Effector memory CD8-positive, alpha-beta T cell (primary cell): Measurements from ENCODE around the gene GNG13.
"Not testable (repeated sequence)": the region's sequence is repeated elsewhere in the genome, so short reads cannot be mapped to it uniquely, and the experiment has no call there.

Source experiments
- ATAC-seq: fragments of 150-1000 bp; cut with Tn5 transposase; replicated peaks from 2 replicates; pipeline ENCODE4 v1.10.0; 2021; ENCODE audit warnings: mild to moderate bottlenecking, moderate library complexity
- DNase-seq, 3 experiments: peaks; one replicate each; pipeline ENCODE4 v3.0.0; 2021
- H3K27ac Mint-ChIP-seq, 2 donors: one replicate each; pipeline ENCODE4 v1.8.0; 2022; ENCODE audit warnings: mild to moderate bottlenecking in 2 of 2, mixed read lengths in 2 of 2, moderate library complexity in 2 of 2
- H3K27me3 Mint-ChIP-seq, 2 donors: one replicate each; pipeline ENCODE4 v1.8.0; 2022; ENCODE audit warnings: mixed read lengths in 2 of 2
- H3K36me3 Mint-ChIP-seq: one replicate; pipeline ENCODE4 v1.8.0; 2022; ENCODE audit warnings: mild to moderate bottlenecking, moderate library complexity, mixed read lengths; ENCODE audit not compliant: insufficient read depth
- H3K4me1 Mint-ChIP-seq, 2 donors: one replicate each; pipeline ENCODE4 v1.8.0; 2022; ENCODE audit warnings: low read depth in 2 of 2, mixed read lengths in 2 of 2
- H3K4me3 Mint-ChIP-seq, 2 donors: one replicate each; pipeline ENCODE4 v1.8.0; 2022; ENCODE audit warnings: mild to moderate bottlenecking in 2 of 2, mixed read lengths in 2 of 2, moderate library complexity in 2 of 2
- H3K9me3 Mint-ChIP-seq, 2 donors: one replicate each; pipeline ENCODE4 v1.8.0; 2022; ENCODE audit warnings: mixed read lengths in 2 of 2

Gene GNG13

DNA sequence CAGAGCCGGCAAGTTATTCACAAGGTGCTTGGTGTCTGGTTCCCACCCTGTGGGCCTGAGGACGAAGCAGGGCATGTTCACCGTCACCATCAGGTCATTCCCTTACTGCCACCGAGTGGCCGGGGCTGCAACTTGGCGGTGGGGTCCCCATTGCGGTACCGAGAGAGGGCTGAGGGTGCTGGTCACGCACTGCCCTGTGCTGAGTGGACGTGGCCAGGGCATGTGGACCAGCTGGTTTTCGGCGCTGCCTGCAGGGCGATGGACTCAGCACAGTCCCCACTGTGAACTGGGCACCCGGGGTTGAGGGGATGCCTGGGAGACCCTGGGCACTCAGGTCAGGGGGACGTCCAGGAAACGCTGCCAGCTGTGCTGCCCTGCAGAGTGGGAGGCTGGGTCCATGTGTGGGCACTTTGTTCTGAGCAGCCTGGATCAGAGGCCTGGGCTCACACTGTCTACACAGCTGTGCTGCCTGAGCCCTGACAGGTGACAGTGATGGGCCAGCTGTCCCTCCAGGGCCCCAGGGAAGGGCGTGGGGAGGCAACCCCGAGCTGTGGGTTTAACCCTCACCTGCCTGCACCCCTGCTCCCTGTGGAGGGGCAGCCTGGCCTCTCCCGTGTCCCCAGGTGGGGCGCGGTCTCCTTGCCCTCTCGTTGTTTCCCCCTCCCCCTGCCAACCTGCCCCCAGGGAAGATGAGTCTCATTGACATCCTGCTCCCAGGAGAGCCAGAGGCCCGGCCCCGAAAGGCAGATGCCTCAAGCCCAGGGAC is 39.3 kb upstream of the GNG13 start:
- Mint-ChIP-seq H3K4me3 (no peak overlapping the region), H3K27ac (no peak overlapping the region), H3K27me3 (peaks cover 0 to 6% of the 10 kb centered on the region in 2 donors), H3K9me3 (no peaks in the 10 kb centered on the region), H3K4me1 (no peaks in the 10 kb centered on the region), H3K36me3 (peaks cover 4% of the 10 kb centered on the region)
- DNase-seq (no peak), ATAC-seq (no peak)

GRCh38 chr16:838741-839140 is 38.2 kb upstream of the GNG13 start:
- Mint-ChIP-seq H3K4me1 (no peaks in the 10 kb centered on the region), H3K36me3 (no peaks in the 10 kb centered on the region), H3K4me3 (no peak overlapping the region), H3K27me3 (peaks cover 0 to 6% of the 10 kb centered on the region in 2 donors), H3K27ac (no peak overlapping the region), H3K9me3 (no peaks in the 10 kb centered on the region)
- no peak for DNase-seq
- no peak for ATAC-seq

DNA sequence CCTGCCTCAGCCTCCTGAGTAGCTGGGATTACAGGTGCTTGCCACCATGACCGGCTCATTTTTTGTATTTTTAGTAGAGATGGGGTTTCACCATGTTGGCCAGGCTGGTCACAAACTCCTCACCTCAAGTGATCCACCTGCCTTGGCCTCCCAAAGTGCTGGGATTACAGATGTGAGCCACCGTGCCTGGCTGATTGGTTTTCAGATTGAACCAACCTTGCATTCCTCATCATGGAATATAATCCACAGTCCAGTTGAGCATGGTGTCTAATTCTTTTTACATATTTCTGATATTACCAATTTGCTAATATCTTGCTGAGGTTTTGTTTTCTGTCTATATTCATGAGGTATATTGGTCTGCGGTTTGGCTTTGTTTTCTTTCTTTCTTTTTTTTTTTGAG is 36.3 kb upstream of the GNG13 start:
- not testable (repeated sequence) for DNase-seq, H3K27me3 Mint-ChIP-seq, H3K9me3 Mint-ChIP-seq, ATAC-seq, H3K36me3 Mint-ChIP-seq, H3K27ac Mint-ChIP-seq, H3K4me1 Mint-ChIP-seq, H3K4me3 Mint-ChIP-seq

DNA sequence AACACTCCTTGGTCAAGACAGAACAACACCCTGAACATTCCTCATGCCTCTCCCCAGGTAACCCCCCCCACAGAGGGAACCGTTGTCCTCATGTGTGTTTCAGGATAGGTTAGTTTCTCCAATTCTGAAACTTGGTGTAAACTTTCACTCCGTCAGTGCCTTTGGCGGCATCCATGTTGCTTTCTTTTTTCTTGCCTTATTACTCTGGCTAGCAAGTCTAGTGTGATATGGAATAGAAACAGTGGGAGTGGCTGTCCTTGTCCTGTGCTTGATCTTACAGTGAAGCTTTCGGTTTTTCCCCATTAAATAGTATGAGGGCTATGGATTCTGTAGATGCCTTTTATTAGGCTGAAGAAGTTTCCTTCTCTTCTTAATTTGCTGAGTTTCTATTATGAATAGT is 35.7 kb upstream of the GNG13 start:
- Mint-ChIP-seq H3K36me3 (no peaks in the 10 kb centered on the region), H3K4me3 (no peak overlapping the region), H3K4me1 (no peaks in the 10 kb centered on the region), H3K9me3 (no peaks in the 10 kb centered on the region), H3K27me3 (peaks cover 0 to 6% of the 10 kb centered on the region in 2 donors), H3K27ac (no peak overlapping the region)
- DNase-seq (no peak), ATAC-seq (no peak)

GRCh38 chr16:835373-835772 is 34.8 kb upstream of the GNG13 start:
- no peak for DNase-seq
- H3K36me3 Mint-ChIP-seq = no peaks in the 10 kb centered on the region
- no peaks in the 10 kb centered on the region for H3K4me1 Mint-ChIP-seq
- no peak overlapping the region for H3K27ac Mint-ChIP-seq
- H3K9me3 Mint-ChIP-seq = no peaks in the 10 kb centered on the region
- ATAC-seq = no peak
- peaks cover 0 to 6% of the 10 kb centered on the region in 2 donors for H3K27me3 Mint-ChIP-seq
- H3K4me3 Mint-ChIP-seq = no peak overlapping the region

DNA sequence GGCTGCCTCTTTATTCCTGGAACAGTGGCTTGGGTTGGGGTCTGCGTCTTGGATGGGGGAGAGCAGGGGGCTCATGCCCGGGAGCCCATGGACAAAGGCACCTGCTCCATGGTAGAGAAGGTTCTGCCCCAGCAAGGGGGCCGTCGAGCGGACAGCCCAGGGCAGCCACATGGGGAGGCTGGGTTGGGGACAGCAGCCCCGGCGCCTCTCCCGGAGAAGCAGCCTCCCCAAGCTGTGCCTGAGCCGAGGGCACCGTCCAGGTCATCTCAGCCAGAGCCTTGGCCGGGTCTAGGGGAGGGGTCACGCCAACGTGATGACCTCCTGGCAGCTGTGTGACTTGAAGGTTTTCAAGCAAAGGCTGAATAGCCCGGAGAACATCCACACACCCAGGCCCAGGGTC is 32.9 kb upstream of the GNG13 start:
- ATAC-seq (no peak), DNase-seq (no peak)
- no peak overlapping the region for H3K27ac Mint-ChIP-seq
- no peaks in the 10 kb centered on the region for H3K36me3 Mint-ChIP-seq
- H3K4me3 Mint-ChIP-seq = no peak overlapping the region
- peaks cover 9 to 15% of the 10 kb centered on the region in 2 donors for H3K27me3 Mint-ChIP-seq
- H3K9me3 Mint-ChIP-seq = no peaks in the 10 kb centered on the region
- no peaks in the 10 kb centered on the region for H3K4me1 Mint-ChIP-seq

- H3K27ac Mint-ChIP-seq = no peak overlapping the region
- H3K9me3 Mint-ChIP-seq = no peaks in the 10 kb centered on the region
- H3K27me3 Mint-ChIP-seq = peaks cover 9 to 15% of the 10 kb centered on the region in 2 donors
- DNase-seq = no peak
- no peak overlapping the region for H3K4me3 Mint-ChIP-seq
- ATAC-seq = no peak
- H3K4me1 Mint-ChIP-seq = no peaks in the 10 kb centered on the region
- no peaks in the 10 kb centered on the region for H3K36me3 Mint-ChIP-seq
These were observed 32.3 kb upstream of the GNG13 start for GRCh38 chr16:832652-833336.

DNA sequence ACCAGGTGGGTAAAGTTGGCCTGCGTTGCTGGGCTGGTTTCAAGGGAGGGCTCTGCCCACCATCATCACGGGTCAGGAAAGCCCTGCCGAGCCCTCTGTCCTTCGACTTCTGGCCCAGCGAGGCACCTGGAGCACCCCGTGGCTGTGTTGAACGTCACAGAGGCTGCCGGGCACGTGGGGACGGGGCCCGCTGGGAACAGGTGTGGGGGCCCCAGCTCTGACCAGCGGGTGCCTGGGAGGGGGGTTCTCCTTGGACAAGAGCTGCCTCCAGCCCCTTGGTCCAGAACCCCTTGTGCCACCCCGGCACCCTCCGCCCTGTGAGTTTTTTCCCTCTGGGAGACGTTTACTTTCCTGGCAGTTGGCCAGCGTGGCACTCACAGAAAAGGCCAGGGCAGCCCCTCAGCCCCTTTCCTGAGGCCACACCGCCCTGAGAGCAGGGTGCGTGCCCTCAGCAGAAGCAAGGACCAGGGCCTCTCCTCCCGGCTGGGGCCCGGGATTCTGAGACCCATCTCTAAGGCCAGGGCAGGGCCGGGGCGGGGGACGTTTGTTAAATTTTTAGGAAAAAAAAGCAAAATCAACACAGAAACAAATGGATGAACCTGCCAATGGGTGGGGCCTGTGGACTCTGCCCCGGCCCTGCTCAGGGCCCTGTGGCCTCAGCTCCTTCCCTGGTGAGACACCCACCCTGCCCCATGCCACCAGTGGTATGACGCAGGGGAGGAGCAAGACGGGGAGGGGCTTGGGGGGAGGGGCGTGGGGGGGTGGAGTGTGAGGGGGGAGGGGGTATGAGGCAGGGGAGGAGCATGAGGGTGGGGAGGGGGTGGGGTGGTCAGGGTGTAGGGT is 31.3 kb upstream of the GNG13 start:
- Mint-ChIP-seq H3K4me1 (no peaks in the 10 kb centered on the region), H3K9me3 (no peaks in the 10 kb centered on the region), H3K4me3 (no peak overlapping the region), H3K36me3 (no peaks in the 10 kb centered on the region), H3K27me3 (peaks cover 9 to 15% of the 10 kb centered on the region in 2 donors), H3K27ac (no peak overlapping the region)
- DNase-seq (no peak), ATAC-seq (no peak)

- ATAC-seq = no peak
- peaks cover 10 to 15% of the 10 kb centered on the region in 2 donors for H3K27me3 Mint-ChIP-seq
- H3K9me3 Mint-ChIP-seq = no peaks in the 10 kb centered on the region
- H3K4me3 Mint-ChIP-seq = no peak overlapping the region
- H3K27ac Mint-ChIP-seq = no peak overlapping the region
- H3K36me3 Mint-ChIP-seq = no peaks in the 10 kb centered on the region
- DNase-seq = no peak
- H3K4me1 Mint-ChIP-seq = no peaks in the 10 kb centered on the region
These were observed 30.5 kb upstream of the GNG13 start for GRCh38 chr16:830871-831570.

GRCh38 chr16:830107-830870 is 29.8 kb upstream of the GNG13 start:
- no peak for ATAC-seq
- no peak overlapping the region for H3K4me3 Mint-ChIP-seq
- no peak for DNase-seq
- H3K4me1 Mint-ChIP-seq = no peaks in the 10 kb centered on the region
- no peak overlapping the region for H3K27ac Mint-ChIP-seq
- H3K9me3 Mint-ChIP-seq = no peaks in the 10 kb centered on the region
- peaks cover 14 to 15% of the 10 kb centered on the region in 2 donors for H3K27me3 Mint-ChIP-seq
- H3K36me3 Mint-ChIP-seq = no peaks in the 10 kb centered on the region

DNA sequence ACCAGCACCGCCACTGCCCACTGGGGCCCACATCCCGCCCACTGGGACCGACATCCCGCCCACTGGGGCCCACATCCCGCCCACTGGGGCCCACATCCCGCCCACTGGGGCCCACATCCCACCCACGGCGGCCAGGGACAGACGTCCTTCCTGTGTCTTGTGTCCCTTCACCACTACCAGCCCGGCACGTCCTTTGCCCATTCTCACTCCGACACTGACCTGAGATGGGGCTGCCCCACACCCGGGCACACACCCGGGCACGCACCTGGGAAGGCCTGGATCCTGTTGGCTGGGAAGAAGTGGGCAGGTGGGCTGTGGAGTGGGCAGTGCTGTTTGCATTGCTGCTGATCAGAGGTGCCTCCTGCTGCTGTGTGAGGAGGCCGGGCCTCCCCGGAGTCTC is 28.4 kb upstream of the GNG13 start:
- Mint-ChIP-seq H3K27me3 (peaks cover 14 to 15% of the 10 kb centered on the region in 2 donors), H3K9me3 (no peaks in the 10 kb centered on the region), H3K36me3 (no peaks in the 10 kb centered on the region), H3K27ac (no peak overlapping the region), H3K4me3 (no peak overlapping the region), H3K4me1 (no peaks in the 10 kb centered on the region)
- DNase-seq (no peak), ATAC-seq (no peak)

- ATAC-seq = no peak
- Mint-ChIP-seq H3K9me3 (no peaks in the 10 kb centered on the region), H3K36me3 (no peaks in the 10 kb centered on the region), H3K27me3 (peaks cover 14 to 15% of the 10 kb centered on the region in 2 donors), H3K4me1 (no peaks in the 10 kb centered on the region), H3K4me3 (no peak overlapping the region), H3K27ac (no peak overlapping the region)
- no peak for DNase-seq
These were observed 27.0 kb upstream of the GNG13 start for GRCh38 chr16:827513-827912.
